Adrenal gland (tissue), 12 donors: ENCODE results near the gene MIEN1. TPM values are rescaled to one million over a fixed set of nuclear protein-coding genes. Genes with fewer than 3 reads are reported as not detected.

ENCODE experiments used
- DNase-seq, 7 donors: peaks; one replicate each; pipeline ENCODE4 v3.0.0-alpha.2; 2019 to 2020
- H3K27ac ChIP-seq, 5 donors: fragments of 200-600 bp; sonication (generic) in 4 of 5; 1 replicate in 3 of 5; 2 replicates in 2 of 5; pipeline versions ENCODE4 v1.5.1 to v1.8.0; 2016 to 2020; ENCODE audit warnings: mild to moderate bottlenecking in 1 of 5
- H3K27me3 ChIP-seq: fragments of 200-600 bp; 2 replicates; pipeline ENCODE4 v1.8.0; 2021
- H3K36me3 ChIP-seq, 2 donors: fragments of 200-600 bp; replicated peaks in 1 of 2; 1 replicate in 1 of 2; 2 replicates in 1 of 2; pipeline versions ENCODE4 v1.5.1 to v1.8.0; 2018 to 2022
- H3K4me1 ChIP-seq, 2 donors: fragments of 200-600 bp; replicated peaks in 1 of 2; 1 replicate in 1 of 2; 2 replicates in 1 of 2; pipeline versions ENCODE4 v1.5.1 to v1.8.0; 2018 to 2021
- H3K4me3 ChIP-seq, 4 donors: fragments of 200-600 bp; sonication (generic) in 3 of 4; one replicate each; pipeline ENCODE4 v1.5.1; 2016 to 2018
- H3K9me3 ChIP-seq, 3 donors: fragments of 200-600 bp; sonication (generic) in 1 of 3; replicated peaks in 1 of 3; 1 replicate in 2 of 3; 2 replicates in 1 of 3; pipeline versions ENCODE4 v1.5.1 to v1.8.0; 2016 to 2021
- POLR2A ChIP-seq, 2 donors: fragments of 450-650 bp; IDR thresholded peaks; one replicate each; pipeline ENCODE4 v1.6.1; 2017; ENCODE audit warnings: antibody characterized with exemption in 2 of 2, mild to moderate bottlenecking in 2 of 2, moderate library complexity in 1 of 2
- WGBS, 4 donors: extraction: QIAGEN DNeasy Blood & Tissue Kit in 2 of 4; methylation state at CpG; one replicate each; pipeline versions ENCODE4 v1.1.5 to v1.1.7; 2013 to 2017; 5-methylcytosine and 5-hydroxymethylcytosine counted together
- intact Hi-C, 2 donors: fragments of 100-400 bp; cut with DNase I; formaldehyde crosslinking; loops; one replicate each; pipeline versions ENCODE4 v1.14.1 to v1.15.0; 2022 to 2023
- polyA plus RNA-seq, 3 donors: library from polyadenylated mRNA; stranded (reverse); fragments of 200-250 nt in 2 of 3; fragments of 350-450 nt in 1 of 3; fragmentation: Illumina TruSeq in 1 of 3; extraction: RNeasy Lipid Tissue Mini Kit (QIAGEN cat#74804) in 1 of 3; gene quantifications; one replicate each; pipeline ENCODE4 v1.2.3, GENCODE V29; 2013 to 2014
- total RNA-seq, 9 donors: library from RNA; depleted of rRNA in 4 of 9; stranded (reverse); fragments of >200 nt in 4 of 9; fragments of 120-200 nt in 1 of 9; fragmentation: NEBNext Ultra II Directional in 1 of 9; extraction: Animal tissue kit (Norgen Biotek cat#: 25700) in 1 of 9; gene quantifications; one replicate each; pipeline versions ENCODE4 v1.1.0 to v1.2.4, GENCODE V29; 2013 to 2023
- TF ChIP-seq, protein P1 (sequence below), 6 experiments: fragments of 450-650 bp in 4 of 6; fragments of 200-600 bp in 2 of 6; sonication (generic) in 1 of 6; IDR thresholded peaks; 1 replicate in 5 of 6; 2 replicates in 1 of 6; pipeline versions ENCODE4 v1.5.1 to v1.8.0; 2016 to 2021; ENCODE audit warnings: antibody characterized with exemption in 6 of 6, mild to moderate bottlenecking in 2 of 6, moderate library complexity in 1 of 6
- donor health status: healthy with polysubstance abuse.
- donor health status: Bipolar disorder and iron deficiency.
- donor health status: DM: yes; HTN: yes; CAD: no.
- donor health status: DM: no; HTN: no; CAD: no.
- donor health status: DM: no; HTN: no; CAD: no.
- donor health status: DM: yes; HTN: yes; CAD: no.

Gene MIEN1
- total and polyA plus RNA-seq, 12 donors: 41.9 to 210 (median 51.0) TPM

DNA sequence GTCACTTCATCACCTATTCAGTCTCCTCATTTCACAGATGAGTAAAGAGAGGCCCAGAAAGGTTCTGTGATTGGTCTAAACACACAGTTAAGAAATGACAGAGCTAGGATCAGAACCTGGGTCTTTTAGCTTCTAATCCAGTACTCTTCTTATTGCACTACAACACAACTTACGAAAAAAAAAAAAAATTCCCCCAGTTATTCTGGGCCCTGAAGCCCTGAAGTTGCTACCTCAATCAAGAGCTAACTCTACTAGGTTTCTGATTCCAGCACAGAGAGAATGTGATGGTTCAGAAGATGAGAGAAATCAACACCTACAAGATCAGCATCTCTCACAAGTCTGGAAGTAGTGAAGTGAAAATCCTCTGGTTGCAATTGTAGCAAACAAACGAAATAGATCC lies 44.7 kb upstream of the MIEN1 start:
- H3K27ac ChIP-seq: no peak overlapping the region
- H3K27me3 ChIP-seq: peaks cover 31% of the 10 kb centered on the region
- H3K4me1 ChIP-seq: no peaks in the 10 kb centered on the region
- DNase-seq: no peak
- 74 to 83% (median 76%) methylated on average over 2 of the region's 2 CpGs for WGBS, 4 donors
- H3K9me3 ChIP-seq: no peaks in the 10 kb centered on the region
- TF ChIP-seq POLR2A (IDR thresholded peaks at IDR 0.05): no peak
- TF ChIP-seq, protein P1, sequence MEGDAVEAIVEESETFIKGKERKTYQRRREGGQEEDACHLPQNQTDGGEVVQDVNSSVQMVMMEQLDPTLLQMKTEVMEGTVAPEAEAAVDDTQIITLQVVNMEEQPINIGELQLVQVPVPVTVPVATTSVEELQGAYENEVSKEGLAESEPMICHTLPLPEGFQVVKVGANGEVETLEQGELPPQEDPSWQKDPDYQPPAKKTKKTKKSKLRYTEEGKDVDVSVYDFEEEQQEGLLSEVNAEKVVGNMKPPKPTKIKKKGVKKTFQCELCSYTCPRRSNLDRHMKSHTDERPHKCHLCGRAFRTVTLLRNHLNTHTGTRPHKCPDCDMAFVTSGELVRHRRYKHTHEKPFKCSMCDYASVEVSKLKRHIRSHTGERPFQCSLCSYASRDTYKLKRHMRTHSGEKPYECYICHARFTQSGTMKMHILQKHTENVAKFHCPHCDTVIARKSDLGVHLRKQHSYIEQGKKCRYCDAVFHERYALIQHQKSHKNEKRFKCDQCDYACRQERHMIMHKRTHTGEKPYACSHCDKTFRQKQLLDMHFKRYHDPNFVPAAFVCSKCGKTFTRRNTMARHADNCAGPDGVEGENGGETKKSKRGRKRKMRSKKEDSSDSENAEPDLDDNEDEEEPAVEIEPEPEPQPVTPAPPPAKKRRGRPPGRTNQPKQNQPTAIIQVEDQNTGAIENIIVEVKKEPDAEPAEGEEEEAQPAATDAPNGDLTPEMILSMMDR (IDR thresholded peaks at IDR 0.05): no peak
- H3K4me3 ChIP-seq: no peak overlapping the region
- intact Hi-C loops: no loop called here
- no peaks in the 10 kb centered on the region for H3K36me3 ChIP-seq

DNA sequence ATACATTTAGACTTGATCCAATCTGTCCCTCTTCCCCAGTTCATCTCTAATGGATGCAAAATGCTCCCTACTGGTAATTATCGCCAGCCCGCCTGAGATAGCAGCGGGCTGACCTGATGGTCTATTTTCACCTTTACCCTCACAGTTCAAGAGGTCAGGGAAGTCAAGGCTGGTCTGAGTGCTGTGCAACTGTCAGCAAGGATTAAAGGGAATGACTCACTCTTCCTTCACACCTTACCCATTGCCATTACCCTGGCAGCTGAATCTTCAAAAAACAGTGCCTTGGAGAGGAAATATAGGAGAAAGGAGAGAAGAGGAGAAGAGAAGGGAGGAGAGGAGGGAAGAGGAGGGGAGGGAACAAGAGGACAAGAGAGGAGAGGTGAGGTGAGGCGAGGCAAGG lies 43.7 kb upstream of the MIEN1 start:
- intact Hi-C loops: no loop called here
- Histone ChIP-seq H3K4me1 (no peaks in the 10 kb centered on the region), H3K36me3 (no peaks in the 10 kb centered on the region), H3K4me3 (no peak overlapping the region), H3K27ac (no peak overlapping the region), H3K9me3 (no peaks in the 10 kb centered on the region), H3K27me3 (peaks cover 27% of the 10 kb centered on the region)
- WGBS, 4 donors: 71 to 78% (median 77%) methylated on average over 4 of the region's 4 CpGs
- no peak for DNase-seq
- TF ChIP-seq, protein P1 (IDR thresholded peaks at IDR 0.05): no peak
- no peak for TF ChIP-seq POLR2A (IDR thresholded peaks at IDR 0.05)

DNA sequence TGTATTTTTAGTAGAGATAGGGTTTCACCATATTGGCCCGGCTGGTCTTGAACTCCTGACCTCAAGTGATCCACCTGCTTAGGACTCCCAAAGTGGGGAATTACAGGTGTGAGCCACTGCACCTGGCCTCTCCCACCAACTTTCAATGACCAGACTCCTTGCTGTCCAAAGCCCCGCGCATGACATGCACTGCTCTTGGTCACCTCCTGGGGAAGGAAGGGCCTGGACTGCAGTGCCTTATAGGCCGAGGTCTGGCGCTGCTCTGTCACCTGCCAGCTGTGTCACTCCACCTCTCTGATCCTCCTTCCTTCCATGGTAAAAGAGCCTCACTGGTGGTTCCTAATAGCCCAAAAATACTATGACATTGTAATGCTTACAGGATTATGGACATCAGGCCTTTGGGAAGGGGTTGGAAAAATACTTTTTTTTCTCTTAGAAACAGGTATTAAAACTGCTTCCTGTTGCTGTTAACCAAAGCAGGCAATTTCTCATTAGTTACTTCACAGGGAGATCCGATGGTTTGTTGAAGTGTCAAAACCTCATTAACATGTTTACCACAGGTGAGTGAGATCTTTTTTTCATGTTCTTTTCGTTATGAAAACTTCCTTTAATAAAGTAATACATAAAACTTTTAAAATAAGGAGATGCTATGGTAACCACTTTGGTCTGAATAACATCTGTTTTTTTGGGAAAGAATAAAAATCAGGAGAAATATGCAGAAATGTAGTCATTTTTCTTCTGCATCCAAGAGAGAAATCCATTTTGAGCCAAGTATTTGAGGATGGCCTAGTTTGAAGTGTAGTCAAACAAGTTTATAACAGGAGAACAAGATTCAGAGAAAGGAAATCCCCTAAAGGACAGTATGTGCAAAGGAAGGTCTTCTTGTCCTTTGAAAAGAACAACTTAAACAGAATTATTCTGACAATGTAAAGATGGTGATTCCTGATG lies 42.9 kb upstream of the MIEN1 start:
- 83 to 86% (median 84%) methylated on average over 5 to 7 of the region's 7 CpGs for WGBS, 4 donors
- no peaks in the 10 kb centered on the region for H3K36me3 ChIP-seq
- DNase-seq: no peak
- H3K27ac ChIP-seq: peak overlapping the region in 1 of 5 donors; percentile 10
- H3K9me3 ChIP-seq: no peaks in the 10 kb centered on the region
- no peak overlapping the region for H3K4me3 ChIP-seq
- TF ChIP-seq, protein P1 (IDR thresholded peaks at IDR 0.05): no peak
- no peak for TF ChIP-seq POLR2A (IDR thresholded peaks at IDR 0.05)
- intact Hi-C loops: no loop called here
- H3K4me1 ChIP-seq: no peaks in the 10 kb centered on the region
- H3K27me3 ChIP-seq: peaks cover 21% of the 10 kb centered on the region

DNA sequence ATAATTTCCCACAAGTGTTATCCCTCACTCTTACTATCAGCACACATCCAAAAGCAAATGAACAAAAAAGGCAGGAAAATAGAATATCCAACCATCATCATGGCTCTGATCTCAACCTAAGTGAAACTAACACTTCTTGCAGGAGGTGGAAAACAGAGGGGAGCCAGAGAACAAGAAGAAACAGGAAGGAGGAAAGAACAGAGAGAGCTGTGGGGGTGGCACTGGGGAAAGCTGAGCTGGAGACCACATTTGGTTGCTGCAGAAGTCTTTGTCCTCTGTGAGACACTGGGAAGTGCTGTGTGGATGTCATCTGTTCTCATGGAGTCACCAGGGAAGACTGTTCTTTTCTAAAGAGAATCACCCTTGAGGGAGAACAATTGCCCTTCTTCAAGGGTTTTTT lies 42.1 kb upstream of the MIEN1 start:
- Histone ChIP-seq H3K36me3 (no peaks in the 10 kb centered on the region), H3K27me3 (peaks cover 14% of the 10 kb centered on the region), H3K27ac (no peak overlapping the region), H3K4me3 (no peak overlapping the region), H3K9me3 (no peaks in the 10 kb centered on the region), H3K4me1 (no peaks in the 10 kb centered on the region)
- intact Hi-C loops: no loop called here
- no peak for TF ChIP-seq POLR2A (IDR thresholded peaks at IDR 0.05)
- TF ChIP-seq, protein P1 (IDR thresholded peaks at IDR 0.05): no peak
- no peak for DNase-seq
